MCF 10A (cell line): ENCODE data around the gene SMG6. TPM values are rescaled to one million over a fixed set of nuclear protein-coding genes. Genes with fewer than 3 reads are reported as not detected.

Source experiments
- BruUV-seq: library from RNA; stranded (reverse); fragments of 400-500 nt; replicated peaks from 2 replicates; lab custom pipeline; 2021; lab: Mats Ljungman, UMichigan
- CTCF ChIA-PET: fragments of 300-600 bp; sonication (Branson Sonifier 250); formaldehyde crosslinking; extraction: SDS; loops from one replicate; lab custom pipeline; 2021; ENCODE audit warnings: antibody characterized with exemption, inconsistent platforms; lab: Yijun Ruan, JAX
- POLR2A ChIA-PET: fragments of 300-600, 350-650 bp; sonication (Branson Sonifier 250); formaldehyde crosslinking; extraction: SDS; loops from one replicate; lab custom pipeline; 2020; ENCODE audit warnings: antibody characterized with exemption, inconsistent platforms; lab: Yijun Ruan, JAX
- DNase-seq: peaks from one replicate; pipeline ENCODE4 v3.0.0-alpha.2; 2018; ENCODE audit not compliant: unreplicated experiment
- H3K27ac Mint-ChIP-seq: one replicate; pipeline ENCODE4 v1.8.0; 2022; ENCODE audit warnings: mild to moderate bottlenecking, low read depth, mixed read lengths; ENCODE audit not compliant: unreplicated experiment
- H3K27me3 Mint-ChIP-seq: one replicate; pipeline ENCODE4 v1.8.0; 2022; ENCODE audit warnings: mixed read lengths; ENCODE audit not compliant: insufficient read depth, unreplicated experiment
- H3K36me3 Mint-ChIP-seq: one replicate; pipeline ENCODE4 v1.8.0; 2022; ENCODE audit warnings: mild to moderate bottlenecking, moderate library complexity, mixed read lengths; ENCODE audit not compliant: insufficient read depth, unreplicated experiment
- H3K4me1 Mint-ChIP-seq: one replicate; pipeline ENCODE4 v1.8.0; 2022; ENCODE audit warnings: mixed read lengths; ENCODE audit not compliant: insufficient read depth, unreplicated experiment
- H3K4me3 Mint-ChIP-seq: one replicate; pipeline ENCODE4 v1.8.0; 2022; ENCODE audit warnings: mild to moderate bottlenecking, moderate library complexity, mixed read lengths; ENCODE audit not compliant: unreplicated experiment
- H3K9me3 Mint-ChIP-seq: one replicate; pipeline ENCODE4 v1.8.0; 2022; ENCODE audit warnings: mixed read lengths; ENCODE audit not compliant: unreplicated experiment
- CTCF ChIP-seq: fragments of 200-600 bp; IDR thresholded peaks from one replicate; pipeline ENCODE4 v1.8.0; 2022; ENCODE audit warnings: antibody characterized with exemption, mild to moderate bottlenecking; ENCODE audit not compliant: unreplicated experiment
- intact Hi-C: fragments of 100-400 bp; cut with micrococcal nuclease; formaldehyde crosslinking; loops from 2 replicates; pipeline ENCODE4 v1.14.1; 2022
- total RNA-seq: library from RNA; stranded (reverse); gene quantifications from 2 replicates; pipeline ENCODE4 v1.2.3, GENCODE V29; 2022

Gene SMG6
- total RNA-seq, 1 experiment from 2014 or later = 17.0 TPM

- Mint-ChIP-seq H3K9me3 (no peaks in the 10 kb centered on the region), H3K4me3 (no peak overlapping the region), H3K27me3 (no peaks in the 10 kb centered on the region), H3K36me3 (peaks cover 72% of the 10 kb centered on the region), H3K27ac (no peak overlapping the region), H3K4me1 (peaks cover 1% of the 10 kb centered on the region)
- DNase-seq = no peak
- ChIA-PET POLR2A (no interaction called here), CTCF (interaction anchor here (1.3 kb wide), 1 partner anchor 235 kb away, joined by 3 read pairs; no protein-coding TSS in a partner anchor)
- intact Hi-C loops = no loop called here
- no peak for TF ChIP-seq CTCF
- no TSS peak for BruUV-seq
These were observed 13.6 kb downstream of the SMG6 start for GRCh38 chr17:2289878-2290478.

- peaks cover 4% of the 10 kb centered on the region for H3K4me1 Mint-ChIP-seq
- BruUV-seq = no TSS peak
- ChIA-PET POLR2A (interaction anchor here (0.8 to 2.4 kb wide), 4 partner anchors 12 to 53 kb away, joined by 3 to 9 read pairs (median 4); partner anchors contain the start of genes SMG6, SRR and TSR1), CTCF (interaction anchor here (0.5 to 4.0 kb wide), 9 partner anchors 14 to 229 kb away, joined by 3 to 17 read pairs (median 5); partner anchors contain the start of genes HIC1, SMG6 and SRR)
- TF ChIP-seq CTCF = no peak
- H3K27me3 Mint-ChIP-seq = no peaks in the 10 kb centered on the region
- H3K4me3 Mint-ChIP-seq = no peak overlapping the region
- H3K9me3 Mint-ChIP-seq = no peaks in the 10 kb centered on the region
- H3K27ac Mint-ChIP-seq = no peak overlapping the region
- intact Hi-C loops = no loop called here
- peaks cover 76% of the 10 kb centered on the region for H3K36me3 Mint-ChIP-seq
- no peak for DNase-seq
These were observed 20.3 kb downstream of the SMG6 start for GRCh38 chr17:2283302-2283701.

GRCh38 chr17:2282297-2282873, 21.2 kb downstream of the SMG6 start:
- H3K4me3 Mint-ChIP-seq = no peak overlapping the region
- H3K36me3 Mint-ChIP-seq = peaks cover 73% of the 10 kb centered on the region
- POLR2A ChIA-PET = interaction anchor here (0.8 to 2.4 kb wide), 4 partner anchors 13 to 54 kb away, joined by 3 to 9 read pairs (median 6); partner anchors contain the start of genes SMG6, SRR and TSR1
- no TSS peak for BruUV-seq
- intact Hi-C loops = no loop called here
- peak; percentile 61 for DNase-seq
- H3K27ac Mint-ChIP-seq = peak overlapping the region; percentile 37
- peaks cover 4% of the 10 kb centered on the region for H3K4me1 Mint-ChIP-seq
- CTCF ChIA-PET = interaction anchor here (0.6 to 4.0 kb wide), 12 partner anchors 12 to 800 kb away, joined by 3 to 17 read pairs (median 4); partner anchors contain the start of genes HIC1, SMG6 and SRR
- no peaks in the 10 kb centered on the region for H3K27me3 Mint-ChIP-seq
- TF ChIP-seq CTCF = peak; percentile 24
- no peaks in the 10 kb centered on the region for H3K9me3 Mint-ChIP-seq

DNA sequence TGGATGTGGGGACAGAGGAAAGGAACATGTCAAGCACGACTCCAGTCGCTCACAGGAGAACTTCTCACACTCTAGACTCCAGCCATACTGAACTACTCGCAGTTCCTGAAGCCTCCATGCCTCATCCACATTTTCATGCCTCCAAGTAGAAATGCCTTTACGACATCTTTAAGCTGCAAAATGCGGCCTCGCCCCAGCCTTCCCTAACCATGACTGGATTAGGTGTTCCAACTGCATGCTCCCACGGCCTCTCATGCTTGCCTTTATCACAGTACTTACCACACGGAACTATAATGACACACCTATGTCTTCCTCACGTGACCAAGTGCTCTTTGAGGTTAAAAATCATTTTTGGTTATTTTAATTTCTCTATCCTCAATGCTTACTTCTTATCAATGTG, 23.9 kb downstream of the SMG6 start:
- Mint-ChIP-seq H3K36me3 (peaks cover 71% of the 10 kb centered on the region), H3K27ac (no peak overlapping the region), H3K9me3 (no peaks in the 10 kb centered on the region), H3K27me3 (no peaks in the 10 kb centered on the region), H3K4me1 (peaks cover 4% of the 10 kb centered on the region), H3K4me3 (no peak overlapping the region)
- CTCF ChIA-PET = interaction anchor here (0.7 to 4.0 kb wide), 3 partner anchors 16 to 35 kb away, joined by 3 to 17 read pairs (median 7); no protein-coding TSS in a partner anchor
- TF ChIP-seq CTCF = no peak
- BruUV-seq = no TSS peak
- DNase-seq = no peak
- intact Hi-C loops = no loop called here
- POLR2A ChIA-PET = interaction anchor here (0.6 to 0.7 kb wide), 2 partner anchors 16 to 1611 kb away, joined by 3 read pairs; no protein-coding TSS in a partner anchor
